CD4-positive, alpha-beta memory T cell (primary cell): Measurements from ENCODE around the gene C4BPB. TPM values are rescaled to one million over a fixed set of nuclear protein-coding genes. Genes with fewer than 3 reads are reported as not detected.

Source experiments
- CTCF ChIA-PET: fragments of 350-600 bp; sonication (Branson Sonifier 250); formaldehyde crosslinking; loops from one replicate; lab custom pipeline; 2021; ENCODE audit warnings: inconsistent platforms; ENCODE audit not compliant: partially characterized antibody; lab: Charles Lee
- POLR2A ChIA-PET: fragments of 350-600 bp; sonication (Branson Sonifier 250); formaldehyde crosslinking; loops from one replicate; lab custom pipeline; 2021; ENCODE audit not compliant: partially characterized antibody; lab: Charles Lee
- DNase-seq, 5 donors: peaks; one replicate each; pipeline versions ENCODE4 v3.0.0 to v3.0.0-alpha.2; 2020 to 2022; ENCODE audit warnings: mixed read lengths in 1 of 5
- H3K27ac ChIP-seq: one replicate; pipeline ENCODE4 v1.7.0; 2013; ENCODE audit warnings: low read depth, low read length
- H3K27me3 ChIP-seq: 2 replicates; pipeline ENCODE4 v1.7.0; 2013; ENCODE audit warnings: mild to moderate bottlenecking, low read length, moderate library complexity; ENCODE audit not compliant: insufficient read depth
- H3K36me3 ChIP-seq: 2 replicates; pipeline ENCODE4 v1.7.0; 2013; ENCODE audit warnings: mild to moderate bottlenecking, low read length, moderate library complexity; ENCODE audit not compliant: insufficient read depth
- H3K4me1 ChIP-seq: 2 replicates; pipeline ENCODE4 v1.7.0; 2013; ENCODE audit warnings: mild to moderate bottlenecking, low read length, moderate library complexity; ENCODE audit not compliant: insufficient read depth
- H3K4me3 ChIP-seq, 2 donors: one replicate each; pipeline ENCODE4 v1.7.0; 2013; ENCODE audit warnings: low read length in 2 of 2, mild to moderate bottlenecking in 1 of 2
- H3K9me3 ChIP-seq, 2 donors: one replicate each; pipeline ENCODE4 v1.7.0; 2013; ENCODE audit warnings: low read length in 2 of 2, control low read depth in 1 of 2; ENCODE audit not compliant: control insufficient read depth in 1 of 2
- H3K27ac Mint-ChIP-seq, 7 donors: one replicate each; pipeline ENCODE4 v1.8.0; 2020 to 2021; ENCODE audit warnings: mixed read lengths in 7 of 7, mild to moderate bottlenecking in 6 of 7, inconsistent platforms in 3 of 7, moderate library complexity in 3 of 7
- H3K27me3 Mint-ChIP-seq, 2 donors: one replicate each; pipeline ENCODE4 v1.8.0; 2020 to 2021; ENCODE audit warnings: mixed read lengths in 2 of 2
- H3K36me3 Mint-ChIP-seq, 2 donors: one replicate each; pipeline ENCODE4 v1.8.0; 2020 to 2021; ENCODE audit warnings: mixed read lengths in 2 of 2, inconsistent platforms in 1 of 2, mild to moderate bottlenecking in 1 of 2
- H3K4me1 Mint-ChIP-seq, 4 donors: one replicate each; pipeline ENCODE4 v1.8.0; 2020 to 2021; ENCODE audit warnings: mixed read lengths in 4 of 4, mild to moderate bottlenecking in 1 of 4
- H3K4me3 Mint-ChIP-seq, 8 donors: one replicate each; pipeline ENCODE4 v1.8.0; 2020 to 2021; ENCODE audit warnings: mixed read lengths in 8 of 8, mild to moderate bottlenecking in 7 of 8, moderate library complexity in 6 of 8, inconsistent platforms in 3 of 8
- H3K9me3 Mint-ChIP-seq, 8 donors: one replicate each; pipeline ENCODE4 v1.8.0; 2020 to 2021; ENCODE audit warnings: mixed read lengths in 8 of 8, mild to moderate bottlenecking in 5 of 8, inconsistent platforms in 3 of 8, moderate library complexity in 1 of 8
- intact Hi-C: fragments of 100-400 bp; cut with micrococcal nuclease; formaldehyde crosslinking; loops from one replicate; pipeline ENCODE4 v1.15.1; 2023
- polyA plus RNA-seq, 2 donors: library from polyadenylated mRNA; unstranded; fragments of 300-500 nt; fragmentation: Illumina TruSeq; gene quantifications; one replicate each; pipeline ENCODE4 v1.2.3, GENCODE V29; 2021
- total RNA-seq, 2 experiments: library from RNA; stranded (reverse); gene quantifications; one replicate each; pipeline ENCODE4 v1.2.3, GENCODE V29; 2021

The C4BPB gene
- total and polyA plus RNA-seq, 4 experiments from 2014 or later, result 0.35 to 0.90 TPM; not detected in 2

- ChIA-PET CTCF (interaction anchor here (0.8 to 1.8 kb wide), 9 partner anchors 21 to 403 kb away, joined by 3 to 9 read pairs (median 3); no protein-coding TSS in a partner anchor), POLR2A (interaction anchor here (0.7 to 1.6 kb wide), 12 partner anchors 8 to 1931 kb away, joined by 3 to 11 read pairs (median 3); partner anchors contain the start of genes C1orf116, CD55 and RBBP5)
- DNase-seq, result peak; percentile 93 to 96 (median 95)
- H3K27me3 ChIP-seq, result no peaks in the 10 kb centered on the region
- H3K36me3 ChIP-seq, result peaks cover 9% of the 10 kb centered on the region
- Mint-ChIP-seq H3K4me3 (peak within 1 kb of the TSS; percentile 94 to 100 (median 98)), H3K4me1 (peaks cover 25 to 58% (median 42%) of the 10 kb centered on the region in 4 donors), H3K36me3 (peaks cover 0 to 25% of the 10 kb centered on the region in 2 donors), H3K27me3 (peaks cover 0 to 2% of the 10 kb centered on the region in 2 donors), H3K9me3 (peaks cover 0 to 3% (median 0%) of the 10 kb centered on the region in 8 donors), H3K27ac (peak within 1 kb of the TSS; percentile 89 to 99 (median 95))
- H3K9me3 ChIP-seq, result no peaks in the 10 kb centered on the region
- H3K27ac ChIP-seq, result peak within 1 kb of the TSS; percentile 52
- intact Hi-C loops, result no loop called here
- H3K4me3 ChIP-seq, result peak within 1 kb of the TSS; percentile 59 to 75
- peaks cover 33% of the 10 kb centered on the region for H3K4me1 ChIP-seq
These were observed 35.5 kb upstream of the C4BPB start, which contains the start of gene PFKFB2 for GRCh38 chr1:207052911-207053769. Gene PFKFB2 (plus strand): TSS chr1:207053275. CDS start chr1:207054718, 1,443 bp downstream.

DNA sequence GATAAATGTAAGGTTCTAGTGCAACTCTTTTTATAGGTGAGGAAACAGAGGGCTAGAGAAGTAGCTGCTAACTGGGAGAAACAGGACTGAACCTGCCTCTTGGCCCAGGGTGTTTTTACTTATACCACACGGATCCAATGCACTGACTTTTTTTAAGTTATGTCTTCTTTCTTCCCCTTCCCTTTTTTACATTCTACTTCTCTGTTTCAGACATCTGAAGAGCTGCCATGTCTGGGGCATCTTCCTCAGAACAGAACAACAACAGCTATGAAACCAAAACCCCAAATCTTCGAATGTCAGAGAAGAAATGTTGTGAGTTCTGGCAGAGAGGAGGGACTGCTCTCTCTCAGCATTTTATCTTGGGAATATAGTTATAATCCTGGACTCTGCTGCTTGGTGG is 34.2 kb upstream of the C4BPB start:
- Mint-ChIP-seq H3K36me3 (peaks cover 0 to 15% of the 10 kb centered on the region in 2 donors), H3K9me3 (peaks cover 0 to 3% (median 0%) of the 10 kb centered on the region in 8 donors), H3K27ac (peak overlapping the region in 6 of 7 donors; percentile 22 to 84 (median 53)), H3K27me3 (peaks cover 0 to 2% of the 10 kb centered on the region in 2 donors), H3K4me1 (peaks cover 19 to 47% (median 33%) of the 10 kb centered on the region in 4 donors), H3K4me3 (peak overlapping the region in 5 of 8 donors; percentile 13 to 100 (median 94))
- Histone ChIP-seq H3K36me3 (no peaks in the 10 kb centered on the region), H3K9me3 (no peaks in the 10 kb centered on the region), H3K4me1 (peaks cover 24% of the 10 kb centered on the region), H3K27me3 (no peaks in the 10 kb centered on the region), H3K4me3 (no peak overlapping the region), H3K27ac (no peak overlapping the region)
- ChIA-PET POLR2A (no interaction called here), CTCF (interaction anchor here (0.9 to 1.4 kb wide), 2 partner anchors 20 to 22 kb away, joined by 3 to 4 read pairs; no protein-coding TSS in a partner anchor)
- intact Hi-C loops, result no loop called here
- DNase-seq, result no peak

GRCh38 chr1:207055386-207056001 is 33.2 kb upstream of the C4BPB start:
- Mint-ChIP-seq H3K4me1 (peaks cover 16 to 40% (median 28%) of the 10 kb centered on the region in 4 donors), H3K36me3 (peaks cover 0 to 8% of the 10 kb centered on the region in 2 donors), H3K4me3 (peak overlapping the region in 1 of 8 donors; percentile 43), H3K27ac (peak overlapping the region in 1 of 7 donors; percentile 43), H3K9me3 (peaks cover 0 to 3% (median 0%) of the 10 kb centered on the region in 8 donors), H3K27me3 (peaks cover 0 to 2% of the 10 kb centered on the region in 2 donors)
- POLR2A ChIA-PET, result no interaction called here
- CTCF ChIA-PET, result interaction anchor here (1.4 to 1.7 kb wide), 2 partner anchors 20 to 21 kb away, joined by 3 to 7 read pairs; no protein-coding TSS in a partner anchor
- Histone ChIP-seq H3K36me3 (no peaks in the 10 kb centered on the region), H3K27me3 (no peaks in the 10 kb centered on the region), H3K4me1 (peaks cover 21% of the 10 kb centered on the region), H3K9me3 (no peaks in the 10 kb centered on the region), H3K27ac (no peak overlapping the region), H3K4me3 (no peak overlapping the region)
- DNase-seq, result no peak
- intact Hi-C loops, result no loop called here

- Histone ChIP-seq H3K36me3 (no peaks in the 10 kb centered on the region), H3K27me3 (no peaks in the 10 kb centered on the region), H3K4me1 (peaks cover 14% of the 10 kb centered on the region), H3K9me3 (no peaks in the 10 kb centered on the region), H3K4me3 (no peak overlapping the region), H3K27ac (no peak overlapping the region)
- H3K9me3 Mint-ChIP-seq, result peaks cover 0 to 3% (median 0%) of the 10 kb centered on the region in 8 donors
- ChIA-PET CTCF (interaction anchor here (1.7 kb wide), 1 partner anchor 19 kb away, joined by 7 read pairs; no protein-coding TSS in a partner anchor), POLR2A (no interaction called here)
- no peak for DNase-seq
- no peak overlapping the region for H3K4me3 Mint-ChIP-seq
- peaks cover 3 to 8% of the 10 kb centered on the region in 2 donors for H3K36me3 Mint-ChIP-seq
- no peak overlapping the region for H3K27ac Mint-ChIP-seq
- intact Hi-C loops, result no loop called here
- H3K27me3 Mint-ChIP-seq, result peaks cover 0 to 2% of the 10 kb centered on the region in 2 donors
- H3K4me1 Mint-ChIP-seq, result peaks cover 9 to 32% (median 20%) of the 10 kb centered on the region in 4 donors
These were observed 32.0 kb upstream of the C4BPB start for GRCh38 chr1:207056673-207057072.

- POLR2A ChIA-PET, result no interaction called here
- no peaks in the 10 kb centered on the region for H3K27me3 Mint-ChIP-seq
- Histone ChIP-seq H3K9me3 (no peaks in the 10 kb centered on the region), H3K4me3 (no peak overlapping the region), H3K27me3 (no peaks in the 10 kb centered on the region), H3K4me1 (peaks cover 5% of the 10 kb centered on the region), H3K36me3 (no peaks in the 10 kb centered on the region), H3K27ac (no peak overlapping the region)
- no peaks in the 10 kb centered on the region for H3K9me3 Mint-ChIP-seq
- H3K4me1 Mint-ChIP-seq, result peaks cover 3 to 16% (median 8%) of the 10 kb centered on the region in 4 donors
- H3K4me3 Mint-ChIP-seq, result no peak overlapping the region
- H3K36me3 Mint-ChIP-seq, result peaks cover 2 to 11% of the 10 kb centered on the region in 2 donors
- DNase-seq, result no peak
- intact Hi-C loops, result no loop called here
- CTCF ChIA-PET, result interaction anchor here (1.1 to 2.6 kb wide), 3 partner anchors 8 to 443 kb away, joined by 3 to 9 read pairs (median 4); no protein-coding TSS in a partner anchor
- H3K27ac Mint-ChIP-seq, result no peak overlapping the region
These were observed 30.4 kb upstream of the C4BPB start for GRCh38 chr1:207058252-207058651.

GRCh38 chr1:207058878-207059867 is 29.5 kb upstream of the C4BPB start:
- no peak overlapping the region for H3K4me3 ChIP-seq
- Mint-ChIP-seq H3K27ac (peak overlapping the region in 1 of 7 donors; percentile 43), H3K27me3 (no peaks in the 10 kb centered on the region), H3K4me3 (no peak overlapping the region), H3K36me3 (peaks cover 2 to 18% of the 10 kb centered on the region in 2 donors), H3K4me1 (peaks cover 0 to 9% (median 3%) of the 10 kb centered on the region in 4 donors), H3K9me3 (no peaks in the 10 kb centered on the region)
- H3K27me3 ChIP-seq, result no peaks in the 10 kb centered on the region
- H3K9me3 ChIP-seq, result no peaks in the 10 kb centered on the region
- DNase-seq, result no peak
- ChIA-PET CTCF (interaction anchor here (1.1 to 2.6 kb wide), 4 partner anchors 9 to 442 kb away, joined by 3 to 9 read pairs (median 6); no protein-coding TSS in a partner anchor), POLR2A (no interaction called here)
- no peaks in the 10 kb centered on the region for H3K4me1 ChIP-seq
- no peak overlapping the region for H3K27ac ChIP-seq
- intact Hi-C loops, result no loop called here
- H3K36me3 ChIP-seq, result no peaks in the 10 kb centered on the region
